Activated naive CD4-positive, alpha-beta T cell (primary cell): Measurements from ENCODE around the gene GGA2.
"Not testable (repeated sequence)": the region's sequence is repeated elsewhere in the genome, so short reads cannot be mapped to it uniquely, and the experiment has no call there.

Source experiments
- DNase-seq, 4 experiments: peaks; one replicate each; lab custom pipeline; 2025; lab: John Stamatoyannopoulos, UW

GGA2 gene

DNA sequence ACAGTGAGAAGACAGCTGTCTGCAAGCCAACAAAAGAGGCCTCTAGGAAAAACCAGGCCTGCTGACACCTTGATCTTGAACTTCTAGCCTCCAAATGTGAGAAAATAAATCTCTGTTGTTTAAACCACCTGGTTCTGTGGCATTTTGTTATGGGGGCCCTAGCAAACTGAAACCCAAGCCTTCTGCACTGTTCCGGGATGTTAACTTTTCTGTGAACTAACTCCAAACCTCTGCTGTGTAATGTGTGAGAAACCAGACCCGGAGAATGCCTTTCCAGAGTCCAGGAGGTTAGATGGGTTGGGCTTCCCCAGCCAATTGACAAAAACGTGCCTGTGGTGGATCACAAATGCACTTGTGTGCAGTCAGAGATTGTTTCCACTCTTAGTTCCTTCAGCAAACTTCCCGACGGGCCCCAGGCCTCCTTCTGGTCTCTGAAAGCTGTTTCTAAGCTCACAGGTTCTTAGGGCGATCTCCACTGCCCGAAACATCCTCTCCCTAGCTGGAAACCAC, 13.6 kb upstream of the GGA2 start:
- no peak for DNase-seq

DNA sequence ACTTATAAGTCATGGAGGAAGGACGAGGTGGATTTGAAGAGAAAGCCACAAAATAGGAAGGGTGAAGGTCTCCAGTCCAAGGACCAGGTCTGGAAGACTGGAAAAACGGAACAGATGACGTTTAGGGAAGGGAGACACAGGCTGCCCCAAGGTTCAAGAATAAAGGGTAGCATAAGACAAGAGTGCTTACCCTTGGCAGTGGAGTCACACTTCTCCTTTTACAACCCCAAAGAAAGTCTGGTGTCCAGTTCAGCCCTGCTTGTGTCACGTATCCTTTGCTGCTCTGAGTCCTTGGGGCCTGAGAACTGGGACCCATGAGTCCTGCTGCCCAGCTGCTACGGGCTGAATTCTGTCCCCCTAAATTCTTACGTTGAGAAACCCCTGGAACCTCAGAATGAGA, 13.0 kb upstream of the GGA2 start:
- DNase-seq, result no peak

DNA sequence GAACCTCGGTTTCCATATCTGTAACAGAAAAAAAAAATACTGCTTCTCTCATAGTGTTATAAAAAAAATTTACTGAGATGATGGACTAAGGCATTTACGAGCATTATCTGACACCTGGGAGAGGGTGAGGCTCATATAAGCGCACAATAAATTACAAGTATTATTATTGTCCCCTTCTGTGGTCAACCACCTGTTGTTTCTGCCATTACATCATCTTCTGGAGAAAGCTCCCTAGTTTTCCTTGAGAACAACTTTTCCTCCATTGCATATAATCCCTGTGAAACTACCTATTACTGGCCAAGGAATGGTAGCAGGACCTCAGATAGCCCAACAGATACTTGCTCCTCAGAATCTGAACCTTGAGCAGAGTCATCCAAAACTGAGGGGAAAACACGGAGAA, 11.7 kb upstream of the GGA2 start:
- DNase-seq, result no peak

DNA sequence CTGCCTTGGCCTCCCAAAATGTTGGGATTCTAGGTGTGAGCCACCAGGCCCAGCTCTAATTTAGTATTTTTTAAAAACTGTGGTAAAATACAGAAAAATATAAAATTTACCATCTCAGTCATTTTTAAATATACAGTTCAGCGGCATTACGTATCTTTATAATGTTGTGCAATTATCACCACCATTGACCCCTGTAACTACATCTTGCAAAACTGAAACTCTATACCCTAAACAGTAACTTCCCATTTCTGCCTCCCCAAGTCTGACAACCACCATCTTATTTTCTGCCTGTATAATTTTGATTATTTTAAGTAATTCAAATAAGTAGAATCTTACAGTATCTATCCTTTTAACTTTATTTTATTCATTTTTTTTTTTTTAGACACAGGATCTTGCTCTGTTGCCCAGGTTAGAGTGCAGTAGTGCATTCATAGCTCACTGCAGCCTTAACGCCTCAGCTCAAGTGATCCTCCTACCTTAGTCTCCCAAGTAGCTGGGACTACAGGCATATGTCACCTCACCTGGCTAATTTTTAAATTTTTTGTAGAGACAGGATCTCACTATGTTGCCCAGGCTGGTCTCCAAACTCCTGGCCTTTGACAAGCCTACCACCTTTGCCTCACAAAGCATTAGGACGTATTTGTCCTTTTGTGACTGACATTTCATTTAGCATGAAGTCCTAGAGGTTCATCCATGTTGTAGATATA, 10.9 kb upstream of the GGA2 start:
- no peak for DNase-seq

DNA sequence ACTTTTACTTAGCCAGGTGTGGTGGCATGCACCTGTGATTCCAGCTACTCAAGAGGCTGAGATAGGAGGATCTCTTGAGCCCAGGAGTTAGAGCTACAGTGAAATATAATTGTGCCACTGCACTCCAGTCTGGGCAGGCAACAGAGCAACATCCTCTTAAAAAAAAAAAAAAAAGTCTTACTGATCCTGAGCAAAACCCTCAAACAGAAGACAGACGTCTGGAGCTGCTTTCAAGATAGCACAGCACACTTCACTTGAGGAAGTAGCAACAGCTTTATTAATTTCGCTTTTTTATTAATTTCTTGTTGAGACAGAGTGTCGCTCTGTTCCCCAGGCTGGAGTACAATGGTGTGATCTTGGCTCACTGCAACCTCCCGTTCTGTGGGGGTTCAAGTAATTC, 10.2 kb upstream of the GGA2 start:
- no peak for DNase-seq

DNA sequence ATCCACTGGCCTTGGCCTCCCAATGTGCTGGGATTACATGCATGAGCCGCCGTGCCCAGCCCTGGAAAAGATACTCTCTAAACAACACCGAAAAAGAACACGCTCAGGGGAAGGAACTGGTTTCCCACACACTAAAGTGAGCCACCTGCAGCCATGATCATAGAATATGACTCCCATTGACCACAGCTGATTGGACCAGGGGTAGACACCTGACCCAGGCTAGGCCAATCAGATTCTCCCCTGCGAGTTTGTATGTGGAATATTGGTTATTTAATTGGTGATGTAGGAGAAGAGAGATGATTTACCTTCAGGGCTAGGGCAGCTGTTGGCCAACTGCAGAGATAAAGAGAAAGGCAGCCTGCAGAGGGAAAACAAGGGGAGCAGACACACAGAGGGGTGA, 9.0 kb upstream of the GGA2 start:
- no peak for DNase-seq

DNA sequence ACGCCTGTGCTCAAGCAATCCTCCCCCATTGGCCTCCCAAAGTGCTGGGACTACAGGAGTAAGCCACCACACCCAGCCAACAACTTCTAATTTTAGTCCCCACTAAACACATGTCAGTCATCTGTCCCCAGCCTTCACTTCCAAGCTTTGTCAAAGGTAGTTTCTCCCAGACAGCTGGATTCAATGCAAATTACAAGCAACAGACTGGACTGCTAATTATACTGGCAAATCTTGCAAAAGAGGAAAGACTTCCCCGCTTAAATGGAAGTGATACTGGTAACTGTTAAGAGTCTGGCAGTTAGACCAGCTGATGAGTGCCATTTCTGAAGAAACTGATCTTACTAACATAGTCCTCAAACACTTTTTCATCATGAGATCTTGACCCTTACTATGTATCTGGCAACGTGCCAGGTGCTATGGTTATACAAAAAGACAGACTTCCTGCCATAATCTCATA, 8.2 kb upstream of the GGA2 start:
- DNase-seq, result no peak

DNA sequence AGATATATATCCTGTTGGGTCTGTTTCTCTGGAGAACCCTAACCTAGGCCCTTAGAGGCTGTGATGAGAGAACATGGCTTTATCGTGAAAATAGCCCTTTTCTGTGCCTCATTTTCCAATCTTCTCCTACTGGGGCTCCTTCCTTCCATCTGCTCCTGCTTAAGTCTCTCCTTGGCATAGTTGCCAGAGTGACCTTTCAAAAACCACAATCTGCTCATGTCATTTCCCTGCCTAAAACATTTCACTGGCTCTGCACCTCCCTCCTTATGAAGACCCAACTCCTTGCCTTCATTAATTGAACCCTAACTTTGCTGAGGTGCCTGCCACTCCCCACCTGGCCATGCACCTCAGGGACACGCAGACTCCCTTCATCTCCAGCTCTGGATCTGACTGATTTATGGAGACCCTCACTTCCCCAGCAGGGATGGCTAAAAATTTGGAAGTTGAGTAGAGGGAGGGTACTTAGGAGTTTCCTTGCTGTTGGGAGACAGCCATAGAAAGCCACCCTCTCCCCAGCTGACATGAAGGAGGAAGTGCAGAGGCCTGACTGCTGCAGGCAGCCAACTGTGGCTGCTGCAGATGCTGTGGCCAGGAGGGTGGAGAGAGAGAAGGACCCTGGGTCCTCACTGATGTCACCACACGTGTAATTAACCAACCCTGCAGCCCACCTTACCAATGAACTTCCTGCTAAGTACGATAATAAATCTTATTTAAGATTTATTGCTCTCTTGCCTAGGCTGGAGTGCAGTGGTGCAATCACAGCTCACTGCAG, 6.3 kb upstream of the GGA2 start:
- no peak for DNase-seq

DNA sequence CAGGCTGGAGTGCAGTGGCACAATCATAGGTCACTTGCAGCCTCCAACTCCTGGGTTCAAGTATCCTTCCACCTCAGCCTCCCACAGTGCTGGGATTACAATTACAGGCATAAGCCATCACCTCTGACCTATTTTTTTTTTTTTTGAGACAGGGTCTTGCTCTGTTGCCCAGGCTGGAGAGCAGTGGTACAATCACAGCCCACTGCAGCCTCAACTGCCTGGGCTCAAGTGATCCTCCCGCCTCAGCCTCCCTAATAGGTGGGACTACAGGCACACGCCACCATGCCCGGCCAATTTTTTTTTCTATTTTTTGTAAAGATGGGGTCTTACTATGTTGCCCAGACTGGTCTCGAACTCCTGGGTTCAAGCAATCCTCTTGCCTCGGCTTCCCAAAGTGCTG, 5.6 kb upstream of the GGA2 start:
- DNase-seq, result no peak

DNA sequence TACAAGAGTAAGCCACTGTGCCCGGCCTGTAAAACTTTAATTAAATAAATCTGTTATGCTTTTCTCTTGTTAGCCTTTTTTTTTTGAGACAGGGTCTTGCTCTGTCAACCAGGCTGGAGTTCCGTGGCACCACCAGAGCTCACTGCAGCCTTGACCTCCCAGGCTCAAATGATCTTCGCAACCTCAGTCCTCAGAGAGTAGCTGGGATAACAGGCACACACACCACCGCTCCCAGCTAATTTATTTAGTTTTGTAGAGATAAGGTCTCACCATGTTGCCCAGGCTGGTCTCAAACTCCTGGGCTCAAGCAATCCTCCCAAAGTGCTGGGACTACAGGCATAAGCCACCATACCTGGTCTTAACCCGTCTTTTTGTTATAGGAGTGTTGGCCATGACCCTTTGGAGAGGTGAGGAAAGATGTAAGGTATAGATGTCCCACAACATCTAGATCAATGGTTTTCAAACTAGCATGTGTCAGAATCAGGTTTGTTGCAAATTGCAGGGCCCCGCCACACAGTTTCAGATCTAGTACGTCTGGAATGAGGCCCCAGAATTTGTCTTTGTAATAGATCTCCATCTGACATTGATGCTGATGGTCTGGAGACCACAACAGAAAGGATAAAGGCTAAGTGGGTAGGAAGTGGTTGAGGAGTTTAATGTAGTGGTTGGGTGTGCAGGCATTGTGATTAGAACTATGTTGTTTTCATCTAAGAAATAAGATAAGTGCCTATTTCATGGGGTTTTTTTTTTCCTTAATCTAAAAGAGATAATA, 4.3 kb upstream of the GGA2 start:
- DNase-seq, result no peak

DNA sequence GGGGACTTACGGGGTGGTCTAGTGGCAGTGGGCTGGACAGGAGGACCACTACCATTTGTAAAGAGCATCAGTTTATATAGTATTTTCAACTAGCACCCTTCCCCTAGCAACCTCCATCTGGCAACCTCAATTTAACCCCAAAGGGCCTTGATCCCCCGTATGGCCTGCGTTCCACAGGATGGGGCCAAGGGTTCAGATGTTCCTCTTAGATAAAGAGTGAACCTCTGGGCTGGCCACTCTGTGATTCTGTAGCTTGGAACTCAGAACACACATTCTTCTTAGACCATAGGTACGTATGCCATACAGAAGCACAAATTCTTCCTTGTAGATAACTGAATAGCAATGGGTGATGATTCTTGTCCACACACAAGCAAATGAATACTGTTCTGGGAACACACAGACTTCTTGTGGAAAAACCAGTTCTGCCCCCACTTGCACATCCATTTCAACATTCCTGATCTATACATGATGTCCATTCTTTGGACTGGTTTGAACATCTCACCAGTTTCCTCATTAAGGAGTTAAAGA, 1.9 kb upstream of the GGA2 start:
- no peak for DNase-seq

DNA sequence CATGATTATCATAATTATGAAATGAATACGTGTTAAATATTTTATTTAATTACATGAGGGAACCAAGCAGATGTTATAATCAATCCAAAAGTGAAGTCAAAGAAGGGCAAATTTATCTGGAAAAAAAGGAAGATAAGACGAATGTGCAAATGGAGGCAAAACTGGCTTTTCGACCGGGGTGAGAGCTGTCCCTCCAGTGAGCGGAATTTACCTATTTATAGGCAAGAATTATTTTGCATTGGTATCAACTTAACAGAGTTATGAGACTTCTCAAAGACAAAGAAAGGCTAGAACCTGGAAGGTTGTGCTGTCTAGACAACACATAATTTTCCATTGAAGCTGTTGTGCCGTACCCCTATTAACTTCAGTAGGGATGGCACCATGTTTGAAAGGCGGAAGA, 1.4 kb upstream of the GGA2 start:
- no peak for DNase-seq

DNA sequence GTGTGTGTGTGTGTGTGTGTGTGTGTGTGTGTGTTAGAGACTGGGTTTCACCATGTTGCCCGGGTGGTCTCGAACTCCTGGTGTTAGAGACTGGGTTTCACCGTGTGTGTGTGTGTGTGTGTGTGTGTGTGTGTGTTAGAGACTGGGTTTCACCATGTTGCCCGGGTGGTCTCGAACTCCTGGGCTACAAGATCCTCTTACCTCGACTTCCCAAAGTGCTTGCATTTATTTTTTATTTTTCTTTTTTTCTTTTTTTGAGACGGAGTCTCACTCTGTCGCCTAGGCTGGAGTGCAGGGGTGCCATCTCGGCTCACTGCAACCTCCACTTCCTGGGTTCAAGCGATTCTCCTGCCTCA, 599 bp upstream of the GGA2 start:
- DNase-seq, result not testable (repeated sequence)

DNA sequence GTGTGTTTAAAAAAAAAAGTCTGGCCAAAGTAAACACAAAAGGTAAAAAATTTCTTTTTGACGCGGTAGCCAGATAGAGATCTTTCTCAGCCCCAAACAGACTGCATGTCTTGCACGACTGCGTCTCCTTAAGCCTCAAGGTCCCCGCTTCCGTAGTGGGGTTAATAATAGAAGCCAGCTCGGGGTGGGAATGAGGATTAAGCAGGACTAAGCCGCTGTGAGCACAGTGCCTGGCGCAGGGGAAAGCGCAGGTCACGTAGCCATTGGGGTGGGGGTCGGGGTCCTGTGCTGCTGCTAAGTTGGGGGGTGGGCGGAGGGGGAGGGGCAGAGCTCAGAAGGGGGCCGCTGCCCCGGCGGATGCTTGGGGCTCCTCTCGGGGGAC, 521 bp downstream of the GGA2 start:
- DNase-seq, result no peak

DNA sequence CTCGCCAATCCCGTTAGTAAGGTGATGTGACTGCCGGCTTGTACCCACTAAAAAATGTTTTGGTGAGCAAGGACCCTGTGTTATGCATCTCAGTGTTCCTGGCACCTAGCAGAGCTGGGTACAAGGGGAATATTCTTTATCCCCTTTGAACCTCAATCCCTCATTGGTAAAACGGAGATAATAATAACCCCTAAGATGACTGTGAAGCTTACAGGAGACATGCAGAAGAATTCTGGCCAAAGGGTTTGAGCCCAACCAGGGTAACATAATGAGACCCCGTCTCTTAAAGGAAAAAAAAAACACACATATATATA, 896 bp downstream of the GGA2 start:
- DNase-seq, result no peak

DNA sequence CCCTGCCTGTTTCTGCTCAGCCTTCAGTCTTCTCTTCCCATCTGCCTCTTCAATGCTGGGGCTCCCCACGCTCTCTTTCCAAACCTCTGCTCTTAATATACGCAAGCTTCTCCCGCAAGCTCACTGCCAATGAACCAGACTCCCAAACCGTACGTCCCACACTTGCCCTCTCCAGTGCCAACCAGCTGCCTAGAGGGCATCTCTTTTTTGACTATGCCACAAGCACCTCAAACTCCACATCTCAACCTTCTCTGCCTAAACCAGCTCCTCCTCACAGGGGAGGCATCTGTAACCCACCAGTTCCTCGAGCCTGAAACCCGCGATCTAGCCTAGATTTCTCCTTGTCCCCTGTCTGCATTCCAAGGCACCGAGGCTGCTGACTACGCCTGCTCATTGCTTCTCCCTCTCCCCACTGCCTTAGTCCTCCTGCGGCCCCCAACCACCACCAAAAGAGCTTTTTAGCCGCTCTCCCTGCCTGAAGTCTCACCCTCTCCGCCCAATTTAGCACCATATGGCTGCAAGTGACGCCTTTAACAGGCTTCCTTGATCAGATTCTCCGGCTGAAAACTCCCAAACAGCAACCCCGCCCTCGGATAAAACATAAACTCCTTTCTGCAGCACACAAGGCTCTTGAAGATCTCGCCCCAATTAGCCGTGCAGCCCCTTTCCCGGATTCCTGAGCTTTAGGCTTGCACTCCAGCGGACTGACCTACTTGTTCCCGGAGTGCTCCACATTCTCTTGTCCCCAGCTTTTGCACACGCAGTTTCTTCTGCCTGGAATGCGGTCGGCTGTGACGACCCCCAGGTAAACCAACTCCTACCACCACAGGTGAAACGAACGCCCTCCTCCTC, 1.5 kb downstream of the GGA2 start:
- no peak for DNase-seq

DNA sequence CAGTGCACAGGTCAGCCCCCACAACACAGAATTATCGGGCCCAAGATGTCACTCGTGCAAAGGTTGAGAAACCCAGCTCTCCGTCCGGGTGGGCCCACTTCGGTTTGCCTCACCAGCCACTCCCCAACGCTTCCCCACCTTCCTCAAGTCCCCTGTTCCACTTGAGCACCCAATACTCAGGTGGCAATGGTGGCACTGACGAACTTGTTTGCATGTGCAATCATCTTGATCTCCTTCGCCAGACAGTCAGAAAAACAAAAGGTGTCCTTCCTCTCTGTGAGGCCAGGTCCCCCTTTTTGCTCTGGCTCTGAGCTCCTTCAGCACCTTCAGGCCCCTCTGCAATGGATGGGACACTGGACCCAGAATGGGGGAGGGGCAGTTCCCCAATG, 3.7 kb downstream of the GGA2 start:
- DNase-seq, result no peak

DNA sequence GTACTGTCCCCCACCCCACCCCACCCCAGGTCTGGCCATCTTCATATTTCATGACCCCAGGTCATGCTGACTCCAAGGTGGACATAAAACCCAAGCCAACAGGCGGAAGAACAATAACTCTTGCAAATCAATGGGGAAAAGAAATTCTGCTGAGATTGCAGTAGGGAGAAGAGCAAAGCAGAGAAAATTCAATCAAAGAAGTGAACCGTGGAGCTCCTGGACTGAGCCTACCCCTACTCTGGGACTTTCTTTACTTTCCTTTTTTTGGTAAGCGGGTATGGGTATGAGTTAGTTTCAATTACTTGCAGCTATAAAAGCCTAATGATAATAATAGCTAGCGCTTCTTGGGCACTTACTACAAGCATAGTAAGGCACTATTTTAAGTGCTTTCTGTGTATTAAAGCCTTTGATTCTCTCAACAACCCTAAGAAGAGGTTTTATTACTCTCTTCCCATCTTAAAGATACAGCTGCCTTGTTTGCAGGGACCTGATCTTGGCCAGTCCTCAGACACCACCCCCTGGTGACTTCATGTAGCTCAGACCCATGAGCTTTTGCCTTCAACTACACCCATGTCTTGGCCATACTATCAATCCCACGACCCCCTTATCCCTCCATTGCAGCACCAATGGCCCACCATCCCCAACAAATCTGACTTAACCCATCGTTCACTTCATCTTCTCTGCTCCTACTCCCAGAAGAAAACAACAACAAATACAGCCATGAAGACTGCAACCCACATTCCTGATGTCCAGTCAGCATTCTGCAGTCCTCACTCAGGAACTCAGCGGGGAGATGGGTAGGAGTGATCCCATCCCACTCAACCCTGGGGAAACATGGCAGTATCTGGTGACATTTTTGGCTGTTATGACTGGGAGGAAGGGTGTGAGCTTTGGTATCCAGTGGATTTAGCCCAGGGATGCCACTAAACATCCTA, 4.4 kb downstream of the GGA2 start:
- no peak for DNase-seq

DNA sequence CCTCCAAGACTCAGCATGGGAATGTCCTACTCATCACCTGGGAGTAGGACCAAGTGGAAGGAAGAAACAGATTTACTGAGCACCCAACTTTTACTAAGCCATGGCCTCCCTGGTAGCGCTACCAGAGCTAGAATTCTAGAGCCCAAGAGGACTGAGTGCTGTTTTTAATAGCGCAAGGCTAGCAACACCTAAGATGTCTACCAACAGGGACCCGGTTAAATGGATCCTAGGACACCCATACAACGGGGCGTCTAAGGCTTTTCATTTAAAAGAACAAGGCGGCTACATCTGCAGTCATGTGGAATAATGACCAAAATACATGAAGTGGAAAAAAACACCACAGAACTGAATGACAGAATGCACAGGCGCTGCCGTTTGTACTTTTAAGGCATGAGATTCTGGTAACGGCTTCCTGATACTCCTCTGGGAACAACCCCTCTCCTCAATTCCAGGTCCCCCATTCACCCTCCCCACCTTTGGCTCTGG, 5.1 kb downstream of the GGA2 start:
- DNase-seq, result no peak

DNA sequence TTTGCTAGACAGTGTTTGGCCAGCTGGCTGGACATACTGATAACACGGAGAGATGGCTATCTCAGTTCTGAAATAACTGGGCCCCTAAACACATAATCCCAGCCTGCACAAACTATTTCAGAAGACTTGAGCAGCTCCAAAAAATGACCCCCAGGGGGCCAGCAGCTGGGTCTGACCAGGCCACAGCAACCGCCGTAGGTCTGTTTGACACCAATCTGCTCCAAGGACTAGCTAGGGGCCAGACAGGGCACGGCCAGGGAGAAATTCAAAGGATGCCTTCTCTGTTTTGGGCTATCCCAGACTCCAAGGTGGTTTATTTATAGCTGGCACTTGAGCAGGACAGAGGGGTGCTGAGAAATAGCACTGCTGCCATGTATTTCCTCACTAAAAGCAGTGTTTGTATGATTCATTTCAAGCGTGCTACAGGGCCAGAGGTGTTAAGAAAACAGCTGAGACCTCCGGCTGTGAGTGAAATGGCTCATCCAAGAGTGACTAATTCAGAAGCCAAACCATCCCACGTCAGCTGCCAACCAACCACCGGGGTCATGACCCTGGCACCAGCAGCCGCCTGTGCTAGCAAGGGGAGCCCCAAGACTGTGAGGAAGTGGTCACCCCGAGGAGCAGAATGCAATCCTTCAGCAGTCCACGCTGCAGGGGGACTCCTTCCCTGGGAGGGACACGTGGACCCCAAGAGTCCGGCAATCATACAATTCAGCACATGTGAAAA, 5.7 kb downstream of the GGA2 start:
- DNase-seq, result peak in 2 of 4 experiments; percentile 7 to 12
